KG1 (cell line): ENCODE results near the gene IFITM1.
"Not testable (repeated sequence)": the region's sequence is repeated elsewhere in the genome, so short reads cannot be mapped to it uniquely, and the experiment has no call there.

Experiments used
- DNase-seq: peaks from one replicate; lab custom pipeline; 2025; lab: John Stamatoyannopoulos, UW

The IFITM1 gene

GRCh38 chr11:326842-327580 is 13.2 kb downstream of the IFITM1 start:
- no peak for DNase-seq

GRCh38 chr11:327581-327923 is 13.7 kb downstream of the IFITM1 start:
- DNase-seq, result no peak

GRCh38 chr11:328012-328411 is 14.2 kb downstream of the IFITM1 start:
- DNase-seq, result no peak

- not testable (repeated sequence) for DNase-seq
Measured at GRCh38 chr11:328516-329100, 14.8 kb downstream of the IFITM1 start.

GRCh38 chr11:329886-330253 is 16.0 kb downstream of the IFITM1 start:
- no peak for DNase-seq

- DNase-seq, result no peak
Measured at GRCh38 chr11:330307-330693, 16.5 kb downstream of the IFITM1 start.

- no peak for DNase-seq
Measured at GRCh38 chr11:330694-331357, 17.0 kb downstream of the IFITM1 start.

GRCh38 chr11:331358-332060 is 17.7 kb downstream of the IFITM1 start:
- DNase-seq, result no peak

GRCh38 chr11:332651-333480 is 19.0 kb downstream of the IFITM1 start:
- DNase-seq, result no peak

- DNase-seq, result not testable (repeated sequence)
Measured at GRCh38 chr11:333616-334263, 19.9 kb downstream of the IFITM1 start.

- DNase-seq, result no peak
Measured at GRCh38 chr11:334264-334994, 20.6 kb downstream of the IFITM1 start.

- DNase-seq, result no peak
Measured at GRCh38 chr11:335779-336658, 22.2 kb downstream of the IFITM1 start.

- peak; percentile 32 for DNase-seq
Measured at GRCh38 chr11:336659-337198, 22.9 kb downstream of the IFITM1 start.

GRCh38 chr11:337711-338110 is 23.9 kb downstream of the IFITM1 start:
- no peak for DNase-seq

- DNase-seq, result no peak
Measured at GRCh38 chr11:339963-340362, 26.1 kb downstream of the IFITM1 start.

GRCh38 chr11:340539-341512 is 27.0 kb downstream of the IFITM1 start:
- DNase-seq, result no peak

- no peak for DNase-seq
Measured at GRCh38 chr11:342328-342727, 28.5 kb downstream of the IFITM1 start.
